ENCODE measurements around the gene CEP128. TPM values are rescaled to one million over a fixed set of nuclear protein-coding genes. Genes with fewer than 3 reads are reported as not detected.

Gene CEP128
- 3.3 and 5.4 TPM in 2 replicates for total RNA-seq

DNA sequence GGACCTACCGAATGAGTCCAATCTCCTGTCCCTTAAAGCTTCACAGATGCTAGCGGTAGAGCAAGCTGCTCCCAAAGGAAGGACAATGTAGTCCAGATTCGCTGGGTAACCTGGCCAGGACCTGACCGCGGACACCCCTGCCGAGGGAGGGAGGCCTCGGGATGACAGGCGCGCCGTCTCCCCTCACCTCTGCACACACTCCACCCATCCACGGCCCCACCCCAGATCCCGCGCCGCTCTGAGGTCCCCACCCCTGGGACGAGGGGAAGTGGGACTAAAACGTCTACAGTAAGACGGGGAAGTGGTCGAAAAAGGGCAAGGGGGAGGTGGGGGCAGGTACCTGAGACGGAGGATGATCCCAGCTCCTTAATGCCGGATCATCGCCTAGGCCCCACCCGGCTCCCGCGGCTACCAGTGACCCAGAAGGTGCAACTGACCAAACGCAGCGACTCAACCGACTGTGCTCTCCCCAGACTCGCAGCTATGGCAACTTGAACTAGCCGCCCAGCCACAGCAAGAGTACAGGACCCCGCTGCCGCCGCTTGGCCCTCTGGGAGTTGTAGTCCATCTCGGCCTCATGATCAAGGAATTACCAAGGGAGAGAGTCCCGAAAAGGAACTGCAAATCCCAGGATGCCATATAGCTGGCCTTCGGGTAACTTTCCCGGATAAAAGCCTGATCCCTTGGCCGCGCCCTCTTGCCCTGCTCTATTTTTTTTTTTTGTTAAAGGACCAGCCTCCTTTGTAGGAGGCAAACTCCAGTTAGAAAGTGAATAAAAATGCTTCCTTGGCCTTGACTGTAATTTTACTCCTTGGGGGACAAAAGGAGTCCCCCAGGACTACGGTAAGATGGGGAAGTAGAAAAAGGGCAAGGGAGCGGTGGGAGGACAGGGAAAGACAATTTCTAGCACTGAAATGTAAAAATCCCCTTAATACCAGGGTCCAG is at the start of gene CEP128:
Gene CEP128 (minus strand): TSS at position 498 of the 945 bp plus-strand sequence.

DNA sequence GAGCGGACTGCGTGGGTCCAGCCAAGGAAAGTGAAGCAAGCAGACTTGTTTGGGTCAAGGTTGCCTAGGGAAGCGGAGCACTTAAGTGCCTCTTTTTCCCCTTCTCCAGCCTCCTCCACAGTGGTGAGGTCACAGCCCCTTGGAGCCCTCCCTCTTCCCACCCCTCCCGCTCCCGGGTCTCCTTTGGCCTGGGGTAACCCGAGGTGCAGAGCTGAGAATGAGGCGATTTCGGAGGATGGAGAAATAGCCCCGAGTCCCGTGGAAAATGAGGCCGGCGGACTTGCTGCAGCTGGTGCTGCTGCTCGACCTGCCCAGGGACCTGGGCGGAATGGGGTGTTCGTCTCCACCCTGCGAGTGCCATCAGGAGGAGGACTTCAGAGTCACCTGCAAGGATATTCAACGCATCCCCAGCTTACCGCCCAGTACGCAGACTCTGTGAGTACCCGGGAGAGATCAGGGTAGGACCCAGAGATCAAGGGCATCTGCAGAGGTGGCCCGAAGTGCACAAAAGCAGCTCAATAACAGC is 13.9 kb upstream of the CEP128 start, which contains the start of gene TSHR:
Gene TSHR (plus strand): TSS at position 206 of the 526 bp plus-strand sequence. CDS start 60 bp downstream, at position 266.

Other genes with a start within 250 kb of the CEP128 start
- gene TSHR, start 13.9 kb upstream of the CEP128 start, total RNA-seq, result not detected in 2 replicates